HEK293 (cell line): ENCODE data around the gene PCBP1.
A peak's percentile ranks its signal among the peaks of the same experiment; 100 is the strongest.

ENCODE experiments used
- CTCF ChIA-PET: fragments of 350-600 bp; formaldehyde crosslinking; extraction: SDS; loops from one replicate; lab custom pipeline; 2021; ENCODE audit warnings: antibody characterized with exemption; lab: Yijun Ruan, JAX
- POLR2A ChIA-PET: fragments of 300-600 bp; formaldehyde crosslinking; extraction: SDS; loops from one replicate; lab custom pipeline; 2020; ENCODE audit warnings: antibody characterized with exemption, inconsistent platforms; lab: Yijun Ruan, JAX
- H3K27ac ChIP-seq: fragments of 200-500 bp; sonication (Bioruptor generic); 2 replicates; pipeline ENCODE4 v1.5.1; 2014; ENCODE audit warnings: low read depth, low read length, control low read depth, inconsistent platforms; ENCODE audit errors: extremely low read depth
- H3K36me3 ChIP-seq, 2 experiments: fragments of 200-500 bp in 1 of 2; sonication (Bioruptor generic) in 1 of 2; 1 replicate in 1 of 2; 2 replicates in 1 of 2; pipeline ENCODE4 v1.5.1; 2014 to 2017; ENCODE audit warnings: inconsistent platforms in 2 of 2, low read length in 2 of 2; ENCODE audit not compliant: control insufficient read depth in 2 of 2, insufficient read depth in 1 of 2
- H3K4me1 ChIP-seq: fragments of 200-500 bp; sonication (Bioruptor generic); 2 replicates; pipeline ENCODE4 v1.5.1; 2014; ENCODE audit warnings: mild to moderate bottlenecking, low read length, inconsistent platforms; ENCODE audit not compliant: control insufficient read depth, insufficient read depth
- H3K4me3 ChIP-seq: 2 replicates; pipeline ENCODE4 v1.5.1; 2011; ENCODE audit warnings: low read depth, mild to moderate bottlenecking, control low read depth, low read length, moderate library complexity
- H3K9me3 ChIP-seq: fragments of 200-500 bp; sonication (Bioruptor generic); 2 replicates; pipeline ENCODE4 v1.5.1; 2014; ENCODE audit warnings: low read depth, low read length, inconsistent platforms; ENCODE audit not compliant: control insufficient read depth, insufficient read depth
- GLIS2 ChIP-seq: fragments of 450-650 bp; formaldehyde crosslinking; IDR thresholded peaks from 2 replicates; pipeline ENCODE4 v1.5.1; 2016; ENCODE audit warnings: missing biosample characterization, missing genetic modification characterization
- HIC1 ChIP-seq: fragments of 450-650 bp; formaldehyde crosslinking; IDR thresholded peaks from 2 replicates; pipeline ENCODE4 v1.5.1; 2016; ENCODE audit warnings: missing biosample characterization, missing genetic modification characterization
- KLF16 ChIP-seq: fragments of 450-650 bp; formaldehyde crosslinking; IDR thresholded peaks from 2 replicates; pipeline ENCODE4 v1.5.1; 2017; ENCODE audit warnings: missing biosample characterization, missing genetic modification characterization
- PATZ1 ChIP-seq: fragments of 450-650 bp; formaldehyde crosslinking; IDR thresholded peaks from 2 replicates; pipeline ENCODE4 v1.5.1; 2016; ENCODE audit warnings: missing biosample characterization, missing genetic modification characterization
- REST ChIP-seq: fragments of 450-650 bp; formaldehyde crosslinking; IDR thresholded peaks from 2 replicates; pipeline ENCODE4 v1.5.1; 2016; ENCODE audit warnings: missing biosample characterization, missing genetic modification characterization
- SCRT2 ChIP-seq: fragments of 450-650 bp; formaldehyde crosslinking; IDR thresholded peaks from 2 replicates; pipeline ENCODE4 v1.5.1; 2016; ENCODE audit warnings: missing biosample characterization, missing genetic modification characterization
- TCF7L2 ChIP-seq: IDR thresholded peaks from 2 replicates; pipeline ENCODE4 v1.6.1; 2011; ENCODE audit warnings: low read depth, mild to moderate bottlenecking, inconsistent platforms, low read length, moderate library complexity, borderline replicate concordance
- TRIM28 ChIP-seq: IDR thresholded peaks from 2 replicates; pipeline ENCODE4 v1.6.1; 2011; ENCODE audit warnings: low read length, control low read depth, borderline replicate concordance
- ZBTB17 ChIP-seq: fragments of 450-650 bp; formaldehyde crosslinking; IDR thresholded peaks from 2 replicates; pipeline ENCODE4 v1.5.1; 2016; ENCODE audit warnings: missing biosample characterization, missing genetic modification characterization
- ZIC2 ChIP-seq: fragments of 450-650 bp; formaldehyde crosslinking; IDR thresholded peaks from 2 replicates; pipeline ENCODE4 v1.5.1; 2016; ENCODE audit warnings: missing biosample characterization, missing genetic modification characterization
- ZNF138 ChIP-seq: fragments of 450-650 bp; formaldehyde crosslinking; IDR thresholded peaks from 2 replicates; pipeline ENCODE4 v1.5.1; 2016; ENCODE audit warnings: missing biosample characterization, missing genetic modification characterization, borderline replicate concordance
- ZNF280D ChIP-seq: fragments of 450-650 bp; formaldehyde crosslinking; IDR thresholded peaks from 2 replicates; pipeline ENCODE4 v1.5.1; 2016; ENCODE audit warnings: missing biosample characterization, missing genetic modification characterization
- ZNF341 ChIP-seq: fragments of 450-650 bp; formaldehyde crosslinking; IDR thresholded peaks from 2 replicates; pipeline ENCODE4; 2016; ENCODE audit warnings: low read depth, missing biosample characterization, missing genetic modification characterization
- ZNF433 ChIP-seq: fragments of 450-650 bp; formaldehyde crosslinking; IDR thresholded peaks from 2 replicates; pipeline ENCODE4 v1.5.1; 2016; ENCODE audit warnings: missing biosample characterization, missing genetic modification characterization, low read depth
- ZNF555 ChIP-seq: fragments of 450-650 bp; formaldehyde crosslinking; conservative IDR thresholded peaks from 2 replicates; pipeline ENCODE4 v1.5.1; 2017; ENCODE audit warnings: missing biosample characterization, mild to moderate bottlenecking, missing genetic modification characterization, inconsistent platforms
- ZNF624 ChIP-seq: fragments of 450-650 bp; formaldehyde crosslinking; IDR thresholded peaks from 2 replicates; pipeline ENCODE4 v1.5.1; 2017; ENCODE audit warnings: missing biosample characterization, missing genetic modification characterization
- ZNF692 ChIP-seq: fragments of 450-650 bp; formaldehyde crosslinking; IDR thresholded peaks from 2 replicates; pipeline ENCODE4 v1.5.1; 2016; ENCODE audit warnings: missing biosample characterization, missing genetic modification characterization
- ZNF830 ChIP-seq: fragments of 450-650 bp; IDR thresholded peaks from 2 replicates; pipeline ENCODE4 v1.5.0; 2018; ENCODE audit warnings: missing biosample characterization, missing genetic modification characterization, low read depth, mild to moderate bottlenecking, moderate library complexity

The PCBP1 gene

GRCh38 chr2:70087702-70088597 lies 673 bp downstream of the PCBP1 start:
- ChIA-PET POLR2A (interaction anchor here (0.6 to 5.9 kb wide), 12 partner anchors 15 to 206 kb away, joined by 3 to 56 read pairs (median 4); partner anchors contain the start of genes C2orf42, MXD1 and SNRPG), CTCF (interaction anchor here (0.6 to 1.2 kb wide), 4 partner anchors 17 to 176 kb away, joined by 3 to 4 read pairs (median 3); no protein-coding TSS in a partner anchor)
- H3K27ac ChIP-seq: peak overlapping the region; percentile 100
- peaks cover 5 to 46% of the 10 kb centered on the region in 2 experiments; a peak in 2 of 3 replicates for H3K36me3 ChIP-seq
- H3K4me1 ChIP-seq: peaks cover 11% of the 10 kb centered on the region
- no peaks in the 10 kb centered on the region for H3K9me3 ChIP-seq
- H3K4me3 ChIP-seq: peak overlapping the region; percentile 70
- TF ChIP-seq TCF7L2 (peak; percentile 77; the same call in 1 of the 2 replicates), ZNF555 (no peak), GLIS2 (tag by site-specific recombination) (peak; percentile 54), HIC1 (peak; percentile 37; the same call in 1 of the 2 replicates), PATZ1 (tag by site-specific recombination) (peak; percentile 15; the same call in 1 of the 2 replicates), ZNF138 (tag by site-specific recombination) (no peak), ZNF692 (no peak), ZBTB17 (tag by site-specific recombination) (peak; percentile 58; the same call in 1 of the 2 replicates), TRIM28 (no peak), ZNF341 (peak; percentile 30; the same call in 1 of the 2 replicates), ZNF280D (tag by site-specific recombination) (no peak), REST (tag by site-specific recombination) (0 out of 2 replicates have a peak, but pooled peaks have one; percentile 29), KLF16 (tag by site-specific recombination) (peak; percentile 16; the same call in 1 of the 2 replicates), SCRT2 (tag by site-specific recombination) (0 out of 2 replicates have a peak, but pooled peaks have one; percentile 21), ZNF624 (tag by site-specific recombination) (no peak), ZNF433 (tag by site-specific recombination) (0 out of 2 replicates have a peak, but pooled peaks have one; percentile 9), ZIC2 (peak; percentile 16; the same call in 1 of the 2 replicates), ZNF830 (tag by site-specific recombination) (no peak)
